Hematopoietic multipotent progenitor cell (in vitro differentiated cells): ENCODE measurements around the gene TFB1M. TPM values are rescaled to one million over a fixed set of nuclear protein-coding genes. Genes with fewer than 3 reads are reported as not detected.

Experiments used
- DNase-seq, 3 donors: peaks; one replicate each; pipeline ENCODE4 v3.0.0-alpha.2; 2011 to 2015; ENCODE audit warnings: low read depth in 2 of 3, low spot score in 2 of 3
- total RNA-seq: library from RNA; depleted of rRNA; stranded (reverse); fragments of >200 nt; gene quantifications from one replicate; pipeline ENCODE4 v1.2.3, GENCODE V29; 2012

The TFB1M gene
- total RNA-seq, 1 donor = 18.6 TPM

GRCh38 chr6:155267411-155267810 lies 46.9 kb downstream of the TFB1M start:
- DNase-seq = no peak

GRCh38 chr6:155265843-155266535 lies 48.3 kb downstream of the TFB1M start:
- no peak for DNase-seq

GRCh38 chr6:155264693-155265320 lies 49.5 kb downstream of the TFB1M start:
- no peak for DNase-seq

- no peak for DNase-seq
These were observed 50.8 kb downstream of the TFB1M start, which contains the start of gene CLDN20 for GRCh38 chr6:155263373-155264063. Gene CLDN20, plus strand, starts transcription at chr6:155264013. Its CDS starts 11,707 bp downstream, at chr6:155275720.

GRCh38 chr6:155262655-155263054 lies 51.6 kb downstream of the TFB1M start:
- no peak for DNase-seq

GRCh38 chr6:155261111-155261900 lies 53.0 kb downstream of the TFB1M start:
- DNase-seq = no peak

- no peak for DNase-seq
These were observed 53.6 kb downstream of the TFB1M start for GRCh38 chr6:155260686-155261085.

GRCh38 chr6:155259897-155260296 lies 54.4 kb downstream of the TFB1M start:
- no peak for DNase-seq

- no peak for DNase-seq
These were observed 55.1 kb downstream of the TFB1M start for GRCh38 chr6:155259204-155259603.

- no peak for DNase-seq
These were observed 56.5 kb downstream of the TFB1M start for GRCh38 chr6:155257796-155258195.

- DNase-seq = no peak
These were observed 58.0 kb downstream of the TFB1M start for GRCh38 chr6:155256122-155256795.

- no peak for DNase-seq
These were observed 60.1 kb downstream of the TFB1M start for GRCh38 chr6:155254139-155254538.

GRCh38 chr6:155253337-155253736 lies 60.9 kb downstream of the TFB1M start:
- no peak for DNase-seq

- no peak for DNase-seq
These were observed 61.7 kb downstream of the TFB1M start for GRCh38 chr6:155252581-155252980.

GRCh38 chr6:155250701-155251381 lies 63.4 kb downstream of the TFB1M start:
- no peak for DNase-seq

- DNase-seq = peak in 2 of 3 donors; percentile 30 to 59
These were observed 66.0 kb downstream of the TFB1M start for GRCh38 chr6:155248008-155249001.

GRCh38 chr6:155247618-155248007 lies 66.7 kb downstream of the TFB1M start:
- no peak for DNase-seq

GRCh38 chr6:155246825-155247224 lies 67.5 kb downstream of the TFB1M start:
- no peak for DNase-seq

GRCh38 chr6:155245831-155246230 lies 68.5 kb downstream of the TFB1M start:
- DNase-seq = no peak
